H9 (cell line): ENCODE results near the gene PANK2. TPM values are rescaled to one million over a fixed set of nuclear protein-coding genes. Genes with fewer than 3 reads are reported as not detected.

Source experiments
- DNase-seq: peaks from one replicate; pipeline ENCODE4 v3.0.0-alpha.2; 2017
- H2AFZ ChIP-seq: one replicate; pipeline ENCODE4 v1.6.1; 2013; ENCODE audit warnings: mild to moderate bottlenecking, low read length, control low read depth, moderate library complexity
- H2AK5ac ChIP-seq: 2 replicates; pipeline ENCODE4 v1.6.1; 2013; ENCODE audit warnings: low read length, control low read depth, mixed read lengths; ENCODE audit not compliant: insufficient read length
- H2BK120ac ChIP-seq: one replicate; pipeline ENCODE4 v1.6.1; 2013; ENCODE audit warnings: low read depth, mild to moderate bottlenecking, low read length, control low read depth, inconsistent platforms; ENCODE audit not compliant: poor library complexity, severe bottlenecking
- H2BK12ac ChIP-seq: 2 replicates; pipeline ENCODE4 v1.6.1; 2013; ENCODE audit warnings: low read length, control low read depth, mixed read lengths, low read depth; ENCODE audit not compliant: insufficient read length
- H2BK15ac ChIP-seq: 2 replicates; pipeline ENCODE4 v1.6.1; 2013; ENCODE audit warnings: low read depth, low read length, control low read depth
- H2BK20ac ChIP-seq: one replicate; pipeline ENCODE4 v1.6.1; 2013; ENCODE audit warnings: low read depth, mild to moderate bottlenecking, low read length, control low read depth, inconsistent platforms; ENCODE audit not compliant: poor library complexity, severe bottlenecking
- H2BK5ac ChIP-seq: 2 replicates; pipeline ENCODE4 v1.6.1; 2013; ENCODE audit warnings: low read length, control low read depth, mixed read lengths; ENCODE audit not compliant: insufficient read length
- H3K14ac ChIP-seq: 2 replicates; pipeline ENCODE4 v1.6.1; 2013; ENCODE audit warnings: low read length, control low read depth; ENCODE audit not compliant: insufficient read depth
- H3K18ac ChIP-seq: 2 replicates; pipeline ENCODE4 v1.6.1; 2013; ENCODE audit warnings: low read depth, mild to moderate bottlenecking, mixed read lengths, low read length, control low read depth; ENCODE audit not compliant: insufficient read length
- H3K23ac ChIP-seq: 2 replicates; pipeline ENCODE4 v1.6.1; 2013; ENCODE audit warnings: low read length, control low read depth, mixed read lengths, low read depth; ENCODE audit not compliant: insufficient read length
- H3K23me2 ChIP-seq: 2 replicates; pipeline ENCODE4 v1.6.1; 2013; ENCODE audit warnings: low read depth, mild to moderate bottlenecking, mixed read lengths, low read length, control low read depth; ENCODE audit not compliant: insufficient read length, poor library complexity, severe bottlenecking
- H3K27ac ChIP-seq: 2 replicates; pipeline ENCODE4 v1.5.1; 2013; ENCODE audit warnings: low read length, control low read depth, mixed read lengths, low read depth; ENCODE audit not compliant: insufficient read length
- H3K27me3 ChIP-seq: 2 replicates; pipeline ENCODE4 v1.6.1; 2013; ENCODE audit warnings: low read length, control low read depth, inconsistent platforms; ENCODE audit not compliant: insufficient read depth
- H3K4ac ChIP-seq: 2 replicates; pipeline ENCODE4 v1.6.1; 2013; ENCODE audit warnings: low read depth, mild to moderate bottlenecking, control low read depth, inconsistent platforms, low read length, moderate library complexity
- H3K4me1 ChIP-seq: 2 replicates; pipeline ENCODE4 v1.6.1; 2013; ENCODE audit warnings: low read length, control low read depth, inconsistent platforms; ENCODE audit not compliant: insufficient read depth
- H3K4me2 ChIP-seq: 2 replicates; pipeline ENCODE4 v1.6.1; 2013; ENCODE audit warnings: low read length, control low read depth, mixed read lengths; ENCODE audit not compliant: insufficient read length, insufficient read depth
- H3K56ac ChIP-seq: 2 replicates; pipeline ENCODE4 v1.6.1; 2013; ENCODE audit warnings: low read depth, mild to moderate bottlenecking, mixed read lengths, low read length, control low read depth; ENCODE audit not compliant: insufficient read length
- H3K79me1 ChIP-seq: 2 replicates; pipeline ENCODE4 v1.6.1; 2013; ENCODE audit warnings: low read depth, mild to moderate bottlenecking, moderate library complexity, low read length, control low read depth, inconsistent platforms; ENCODE audit not compliant: insufficient read depth, poor library complexity, severe bottlenecking
- H3K79me2 ChIP-seq: 2 replicates; pipeline ENCODE4 v1.6.1; 2013; ENCODE audit warnings: low read length, control low read depth, inconsistent platforms; ENCODE audit not compliant: insufficient read depth
- H3K9ac ChIP-seq: 2 replicates; pipeline ENCODE4 v1.6.1; 2013; ENCODE audit warnings: low read length, control low read depth, mixed read lengths; ENCODE audit not compliant: insufficient read length; ENCODE audit errors: extremely low read depth
- H3K9me3 ChIP-seq: one replicate; pipeline ENCODE4 v1.6.1; 2013; ENCODE audit warnings: low read depth, low read length, inconsistent platforms; ENCODE audit not compliant: control insufficient read depth
- H3T11ph ChIP-seq: one replicate; pipeline ENCODE4 v1.6.1; 2013; ENCODE audit warnings: mild to moderate bottlenecking, low read length, control low read depth, inconsistent platforms
- H4K20me1 ChIP-seq: one replicate; pipeline ENCODE4 v1.6.1; 2013; ENCODE audit not compliant: control insufficient read depth, insufficient read length, insufficient read depth
- H4K5ac ChIP-seq: 2 replicates; pipeline ENCODE4 v1.6.1; 2013; ENCODE audit warnings: low read depth, mild to moderate bottlenecking, mixed read lengths, low read length, control low read depth; ENCODE audit not compliant: insufficient read length
- H4K8ac ChIP-seq: replicated peaks from 2 replicates; pipeline ENCODE4 v1.6.1; 2013; ENCODE audit warnings: low read length, control low read depth, mixed read lengths, low read depth; ENCODE audit not compliant: insufficient read length
- H4K91ac ChIP-seq: 2 replicates; pipeline ENCODE4 v1.6.1; 2013; ENCODE audit warnings: low read depth, mild to moderate bottlenecking, moderate library complexity, mixed read lengths, low read length, control low read depth; ENCODE audit not compliant: insufficient read length
- H3K27ac Mint-ChIP-seq, 3 experiments: 2 replicates in 2 of 3; 3 replicates in 1 of 3; pipeline ENCODE4 v1.8.0; 2020 to 2021; ENCODE audit warnings: mixed read lengths in 3 of 3, mild to moderate bottlenecking in 1 of 3, moderate library complexity in 1 of 3
- H3K27me3 Mint-ChIP-seq: 2 replicates; pipeline ENCODE4 v1.8.0; 2021; ENCODE audit warnings: low read depth, mild to moderate bottlenecking, moderate library complexity, mixed read lengths
- H3K36me3 Mint-ChIP-seq, 3 experiments: 2 replicates in 2 of 3; 3 replicates in 1 of 3; pipeline ENCODE4 v1.8.0; 2020 to 2021; ENCODE audit warnings: low read depth in 3 of 3, mixed read lengths in 3 of 3; ENCODE audit not compliant: insufficient read depth in 1 of 3
- H3K4me1 Mint-ChIP-seq, 2 experiments: 2 replicates each; pipeline ENCODE4 v1.8.0; 2020; ENCODE audit warnings: mixed read lengths in 2 of 2
- H3K4me3 Mint-ChIP-seq, 2 experiments: 2 replicates in 1 of 2; 3 replicates in 1 of 2; pipeline ENCODE4 v1.8.0; 2020 to 2021; ENCODE audit warnings: mild to moderate bottlenecking in 2 of 2, mixed read lengths in 2 of 2, moderate library complexity in 1 of 2
- H3K9me3 Mint-ChIP-seq, 2 experiments: 2 replicates in 1 of 2; 3 replicates in 1 of 2; pipeline ENCODE4 v1.8.0; 2020; ENCODE audit warnings: mild to moderate bottlenecking in 2 of 2, mixed read lengths in 2 of 2, moderate library complexity in 1 of 2
- WGBS: extraction: QIAGEN DNeasy Blood & Tissue Kit; methylation state at CpG from one replicate; pipeline ENCODE4 v1.1.7; 2013; ENCODE audit warnings: missing lambda C conversion rate, low lambda C conversion rate, mixed read lengths; ENCODE audit not compliant: insufficient read length; ENCODE audit errors: extremely low coverage; 5-methylcytosine and 5-hydroxymethylcytosine counted together
- total RNA-seq: library from RNA; stranded (reverse); gene quantifications from 2 replicates; pipeline ENCODE4 v1.2.1, GENCODE V29; 2021
- TF ChIP-seq, protein P1 (sequence below): fragments of 200-600 bp; sonication (generic); conservative IDR thresholded peaks from 3 replicates; pipeline ENCODE4 v1.8.0; 2021; ENCODE audit warnings: antibody characterized with exemption, mild to moderate bottlenecking

The PANK2 gene
- total RNA-seq, 1 experiment from 2014 or later, result 65.4 TPM

DNA sequence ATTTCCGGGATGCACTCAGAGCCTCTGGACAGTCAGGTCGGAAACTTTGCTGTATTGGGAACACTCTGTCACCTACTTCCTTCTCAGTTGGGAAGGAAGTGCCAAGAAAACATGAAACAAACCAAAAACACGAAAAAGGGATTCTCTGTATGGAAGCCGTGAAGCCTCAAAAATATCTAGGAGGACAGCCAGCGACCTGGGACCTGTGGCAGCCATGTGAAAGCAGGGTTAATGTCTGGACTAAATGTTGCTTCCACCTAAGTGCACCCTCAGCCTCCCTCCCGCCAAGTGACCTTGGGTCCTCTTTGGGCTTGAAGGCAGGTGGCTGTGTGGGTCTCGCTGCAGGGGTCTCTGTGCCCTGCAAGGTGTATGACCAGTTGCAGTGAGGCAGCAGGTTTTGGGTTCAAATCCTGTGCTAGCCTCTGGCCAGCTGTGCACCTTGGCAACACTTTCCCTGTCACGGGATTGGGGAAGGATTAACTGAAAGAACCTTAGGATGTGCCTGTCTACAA is 41.7 kb upstream of the PANK2 start:
- H4K5ac ChIP-seq, result no peak overlapping the region
- no peak for DNase-seq
- H2BK15ac ChIP-seq, result no peak overlapping the region
- no peak overlapping the region for H3K56ac ChIP-seq
- H3K27ac ChIP-seq, result no peak overlapping the region
- no peak overlapping the region for H3T11ph ChIP-seq
- H4K91ac ChIP-seq, result no peak overlapping the region
- no peak overlapping the region for H3K18ac ChIP-seq
- H3K79me2 ChIP-seq, result no peaks in the 10 kb centered on the region; the same call in 1 of the 2 replicates
- H3K4me3 Mint-ChIP-seq, result peak overlapping the region; percentile 81 to 90
- H3K4ac ChIP-seq, result no peak overlapping the region
- no peak overlapping the region for H2BK20ac ChIP-seq
- H3K27ac Mint-ChIP-seq, result peak overlapping the region in 2 of 3 experiments; percentile 70 to 72; a peak in 3 of 7 replicates
- H3K9me3 ChIP-seq, result no peaks in the 10 kb centered on the region
- H2AFZ ChIP-seq, result no peak overlapping the region
- no peak overlapping the region for H2BK5ac ChIP-seq
- no peak overlapping the region for H4K8ac ChIP-seq
- peaks cover 7 to 10% of the 10 kb centered on the region in 2 experiments for H3K4me1 Mint-ChIP-seq
- no peaks in the 10 kb centered on the region for H3K27me3 Mint-ChIP-seq
- no peaks in the 10 kb centered on the region for H3K79me1 ChIP-seq
- WGBS, result no CpG with 5 or more reads among the region's 8 CpGs
- H2BK120ac ChIP-seq, result no peak overlapping the region
- no peaks in the 10 kb centered on the region for H3K27me3 ChIP-seq
- H3K36me3 Mint-ChIP-seq, result 0 out of 7 replicates have a peak, but pooled peaks cover 0 to 5% (median 0%) of the 10 kb centered on the region in 3 experiments
- no peaks in the 10 kb centered on the region for H3K9me3 Mint-ChIP-seq
- peak overlapping the region; percentile 68; the same call in 1 of the 2 replicates for H3K14ac ChIP-seq
- H3K23ac ChIP-seq, result no peak overlapping the region
- H3K23me2 ChIP-seq, result peaks cover 13% of the 10 kb centered on the region
- TF ChIP-seq, protein P1, sequence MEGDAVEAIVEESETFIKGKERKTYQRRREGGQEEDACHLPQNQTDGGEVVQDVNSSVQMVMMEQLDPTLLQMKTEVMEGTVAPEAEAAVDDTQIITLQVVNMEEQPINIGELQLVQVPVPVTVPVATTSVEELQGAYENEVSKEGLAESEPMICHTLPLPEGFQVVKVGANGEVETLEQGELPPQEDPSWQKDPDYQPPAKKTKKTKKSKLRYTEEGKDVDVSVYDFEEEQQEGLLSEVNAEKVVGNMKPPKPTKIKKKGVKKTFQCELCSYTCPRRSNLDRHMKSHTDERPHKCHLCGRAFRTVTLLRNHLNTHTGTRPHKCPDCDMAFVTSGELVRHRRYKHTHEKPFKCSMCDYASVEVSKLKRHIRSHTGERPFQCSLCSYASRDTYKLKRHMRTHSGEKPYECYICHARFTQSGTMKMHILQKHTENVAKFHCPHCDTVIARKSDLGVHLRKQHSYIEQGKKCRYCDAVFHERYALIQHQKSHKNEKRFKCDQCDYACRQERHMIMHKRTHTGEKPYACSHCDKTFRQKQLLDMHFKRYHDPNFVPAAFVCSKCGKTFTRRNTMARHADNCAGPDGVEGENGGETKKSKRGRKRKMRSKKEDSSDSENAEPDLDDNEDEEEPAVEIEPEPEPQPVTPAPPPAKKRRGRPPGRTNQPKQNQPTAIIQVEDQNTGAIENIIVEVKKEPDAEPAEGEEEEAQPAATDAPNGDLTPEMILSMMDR, result no peak
- peak overlapping the region; percentile 68 for H3K9ac ChIP-seq
- H4K20me1 ChIP-seq, result no peaks in the 10 kb centered on the region
- peak overlapping the region; percentile 84 for H3K4me2 ChIP-seq
- no peaks in the 10 kb centered on the region for H3K4me1 ChIP-seq
- H2AK5ac ChIP-seq, result no peak overlapping the region
- H2BK12ac ChIP-seq, result no peak overlapping the region
